Panc1 (cell line): ENCODE data around the gene OR3A3. TPM values are rescaled to one million over a fixed set of nuclear protein-coding genes. Genes with fewer than 3 reads are reported as not detected.
"Not testable (repeated sequence)": the region's sequence is repeated elsewhere in the genome, so short reads cannot be mapped to it uniquely, and the experiment has no call there.

Experiments used
- ATAC-seq: fragments of 200-7000 bp; cut with Tn5 transposase; 2 replicates; pipeline ENCODE4 v1.9.1; 2020; ENCODE audit warnings: mild to moderate bottlenecking, moderate library complexity
- Bru-seq: library from RNA; stranded (reverse); fragments of 400-500 nt; gene quantifications from one replicate; lab custom pipeline; 2021; lab: Mats Ljungman, UMichigan
- BruChase-seq, 2 experiments: library from RNA; stranded (reverse); fragments of 400-500 nt; gene quantifications; one replicate each; lab custom pipeline; 2021; lab: Mats Ljungman, UMichigan
- BruUV-seq: library from RNA; stranded (reverse); fragments of 400-500 nt; replicated peaks from 2 replicates; lab custom pipeline; 2021; lab: Mats Ljungman, UMichigan
- CTCF ChIA-PET: fragments of 300-600 bp; sonication (Branson Sonifier 250); formaldehyde crosslinking; loops from one replicate; lab custom pipeline; 2022; ENCODE audit warnings: antibody characterized with exemption; lab: Charles Lee
- POLR2A ChIA-PET: fragments of 300-600 bp; sonication (Branson Sonifier 250); formaldehyde crosslinking; loops from one replicate; lab custom pipeline; 2022; ENCODE audit warnings: antibody characterized with exemption; lab: Charles Lee
- DNase-seq: peaks from one replicate; pipeline ENCODE4 v3.0.0-alpha.2; 2010; ENCODE audit warnings: low read depth, low spot score
- H3K27ac ChIP-seq: 2 replicates; pipeline ENCODE4 v1.5.1; 2011; ENCODE audit warnings: mild to moderate bottlenecking, low read length, inconsistent platforms
- H3K27me3 ChIP-seq: fragments of 200-500 bp; sonication (Bioruptor generic); 2 replicates; pipeline ENCODE4 v1.6.0; 2014; ENCODE audit warnings: low read length, inconsistent platforms; ENCODE audit not compliant: control insufficient read depth, insufficient read depth
- H3K36me3 ChIP-seq: fragments of 200-500 bp; sonication (Bioruptor generic); 2 replicates; pipeline ENCODE4 v1.5.1; 2014; ENCODE audit warnings: inconsistent platforms, mild to moderate bottlenecking, low read length, moderate library complexity; ENCODE audit not compliant: control insufficient read depth, insufficient read depth
- H3K4me1 ChIP-seq: 2 replicates; pipeline ENCODE4 v1.5.1; 2011; ENCODE audit warnings: inconsistent platforms, mild to moderate bottlenecking, low read length, moderate library complexity; ENCODE audit not compliant: control insufficient read depth, insufficient read depth
- H3K4me3 ChIP-seq, 2 experiments: 2 replicates each; pipeline ENCODE4 v1.5.1; 2011 to 2012; ENCODE audit warnings: low read depth in 2 of 2, low read length in 2 of 2, mild to moderate bottlenecking in 2 of 2, inconsistent platforms in 1 of 2, moderate library complexity in 1 of 2
- H3K9me3 ChIP-seq: fragments of 200-500 bp; sonication (Bioruptor generic); 2 replicates; pipeline ENCODE4 v1.5.1; 2014; ENCODE audit warnings: low read depth, mild to moderate bottlenecking, inconsistent platforms, low read length, moderate library complexity; ENCODE audit not compliant: control insufficient read depth, insufficient read depth
- POLR2AphosphoS5 ChIP-seq: IDR thresholded peaks from 2 replicates; pipeline ENCODE4 v1.6.1; 2012; ENCODE audit warnings: mild to moderate bottlenecking, low read depth, low read length, moderate library complexity
- SIN3A ChIP-seq: IDR thresholded peaks from 2 replicates; pipeline ENCODE4 v1.6.1; 2012; ENCODE audit warnings: low read depth, mild to moderate bottlenecking, low read length, moderate library complexity, borderline replicate concordance; ENCODE audit not compliant: insufficient read depth
- TCF7L2 ChIP-seq: IDR thresholded peaks from 2 replicates; pipeline ENCODE4 v1.6.1; 2011; ENCODE audit warnings: mild to moderate bottlenecking, low read depth, low read length, inconsistent platforms
- in situ Hi-C: cut with HindIII; loops from 2 replicates; pipeline ENCODE4 v1.10.0; 2016; ENCODE audit warnings: low sequenced_read_pairs, low pct_unique_long_range_greater_than_20kb
- intact Hi-C: fragments of 100-400 bp; cut with micrococcal nuclease; formaldehyde crosslinking; loops from one replicate; pipeline ENCODE4 v1.10.0; 2022; ENCODE audit not compliant: unreplicated experiment
- long read RNA-seq: library from polyadenylated mRNA; unstranded; transcript quantifications from one replicate; pipeline ENCODE4 v2.0.0, GENCODE V29; 2021; ENCODE audit not compliant: unreplicated experiment
- polyA plus RNA-seq: library from polyadenylated mRNA; unstranded; fragments of >200 nt; gene quantifications from one replicate; pipeline ENCODE4 v1.2.1, GENCODE V29; 2012; ENCODE audit warnings: missing spikeins; ENCODE audit not compliant: insufficient read length
- total RNA-seq: library from RNA; stranded (reverse); gene quantifications from one replicate; pipeline ENCODE4 v1.2.1, GENCODE V29; 2021; ENCODE audit not compliant: unreplicated experiment
- TF ChIP-seq, protein P1 (sequence below), 2 experiments: IDR thresholded peaks; 2 replicates each; pipeline ENCODE4 v1.6.1; 2011 to 2012; ENCODE audit warnings: low read depth in 2 of 2, control low read depth in 1 of 2, low read length in 1 of 2, mild to moderate bottlenecking in 1 of 2, moderate library complexity in 1 of 2; ENCODE audit not compliant: insufficient read depth in 1 of 2
- TF ChIP-seq, protein P2 (sequence below): fragments of 450-650 bp; IDR thresholded peaks from 2 replicates; pipeline ENCODE4 v1.5.1; 2017; ENCODE audit warnings: mild to moderate bottlenecking

OR3A3 gene
- total RNA-seq: not detected
- not detected for polyA plus RNA-seq
- Bru-seq, nascent RNA: not detected
- not detected for BruChase-seq, experiment 1, labeled RNA remaining after a 2-hour chase
- not detected for BruChase-seq, experiment 2, labeled RNA remaining after a 6-hour chase
- long read RNA-seq: 0 reads

DNA sequence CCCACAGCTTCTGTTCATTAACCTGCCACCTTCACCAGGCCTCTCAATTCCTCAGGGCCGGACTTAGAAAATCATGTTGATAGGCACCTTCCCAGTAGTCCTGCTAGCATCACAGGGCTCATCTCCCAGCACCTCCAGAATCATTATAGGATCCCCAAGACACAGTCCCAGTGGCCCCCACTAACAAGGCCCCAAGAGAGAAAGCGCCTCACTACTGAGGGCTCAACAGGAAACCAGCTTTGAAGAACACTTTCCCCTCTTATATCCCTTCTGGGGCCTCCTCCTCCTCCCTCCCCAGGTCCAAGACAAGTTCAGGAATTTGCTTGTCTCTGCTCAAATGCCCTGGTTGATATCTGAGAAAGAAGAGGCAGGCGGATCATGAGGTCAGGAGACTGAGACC lies at the start of gene OR3A3:
Gene OR3A3 (plus strand): TSS at position 301 of the 400 bp plus-strand sequence.
- intact Hi-C loops (no loop called here), in situ Hi-C loops (no loop called here)
- CTCF ChIA-PET: no interaction called here
- Histone ChIP-seq H3K27me3 (no peaks in the 10 kb centered on the region), H3K4me1 (no peaks in the 10 kb centered on the region), H3K27ac (no peak within 1 kb of the TSS), H3K9me3 (no peaks in the 10 kb centered on the region), H3K36me3 (no peaks in the 10 kb centered on the region), H3K4me3 (no peak within 1 kb of the TSS)
- TF ChIP-seq, protein P1, sequence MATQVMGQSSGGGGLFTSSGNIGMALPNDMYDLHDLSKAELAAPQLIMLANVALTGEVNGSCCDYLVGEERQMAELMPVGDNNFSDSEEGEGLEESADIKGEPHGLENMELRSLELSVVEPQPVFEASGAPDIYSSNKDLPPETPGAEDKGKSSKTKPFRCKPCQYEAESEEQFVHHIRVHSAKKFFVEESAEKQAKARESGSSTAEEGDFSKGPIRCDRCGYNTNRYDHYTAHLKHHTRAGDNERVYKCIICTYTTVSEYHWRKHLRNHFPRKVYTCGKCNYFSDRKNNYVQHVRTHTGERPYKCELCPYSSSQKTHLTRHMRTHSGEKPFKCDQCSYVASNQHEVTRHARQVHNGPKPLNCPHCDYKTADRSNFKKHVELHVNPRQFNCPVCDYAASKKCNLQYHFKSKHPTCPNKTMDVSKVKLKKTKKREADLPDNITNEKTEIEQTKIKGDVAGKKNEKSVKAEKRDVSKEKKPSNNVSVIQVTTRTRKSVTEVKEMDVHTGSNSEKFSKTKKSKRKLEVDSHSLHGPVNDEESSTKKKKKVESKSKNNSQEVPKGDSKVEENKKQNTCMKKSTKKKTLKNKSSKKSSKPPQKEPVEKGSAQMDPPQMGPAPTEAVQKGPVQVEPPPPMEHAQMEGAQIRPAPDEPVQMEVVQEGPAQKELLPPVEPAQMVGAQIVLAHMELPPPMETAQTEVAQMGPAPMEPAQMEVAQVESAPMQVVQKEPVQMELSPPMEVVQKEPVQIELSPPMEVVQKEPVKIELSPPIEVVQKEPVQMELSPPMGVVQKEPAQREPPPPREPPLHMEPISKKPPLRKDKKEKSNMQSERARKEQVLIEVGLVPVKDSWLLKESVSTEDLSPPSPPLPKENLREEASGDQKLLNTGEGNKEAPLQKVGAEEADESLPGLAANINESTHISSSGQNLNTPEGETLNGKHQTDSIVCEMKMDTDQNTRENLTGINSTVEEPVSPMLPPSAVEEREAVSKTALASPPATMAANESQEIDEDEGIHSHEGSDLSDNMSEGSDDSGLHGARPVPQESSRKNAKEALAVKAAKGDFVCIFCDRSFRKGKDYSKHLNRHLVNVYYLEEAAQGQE (IDR thresholded peaks at IDR 0.05; ENCODE audit: insufficient read depth in 1 of 2, low read depth in 2 of 2, low read length in 1 of 2): no peak
- TF ChIP-seq POLR2AphosphoS5: no peak
- no peak for TF ChIP-seq TCF7L2
- TF ChIP-seq SIN3A: no peak
- TF ChIP-seq, protein P2, sequence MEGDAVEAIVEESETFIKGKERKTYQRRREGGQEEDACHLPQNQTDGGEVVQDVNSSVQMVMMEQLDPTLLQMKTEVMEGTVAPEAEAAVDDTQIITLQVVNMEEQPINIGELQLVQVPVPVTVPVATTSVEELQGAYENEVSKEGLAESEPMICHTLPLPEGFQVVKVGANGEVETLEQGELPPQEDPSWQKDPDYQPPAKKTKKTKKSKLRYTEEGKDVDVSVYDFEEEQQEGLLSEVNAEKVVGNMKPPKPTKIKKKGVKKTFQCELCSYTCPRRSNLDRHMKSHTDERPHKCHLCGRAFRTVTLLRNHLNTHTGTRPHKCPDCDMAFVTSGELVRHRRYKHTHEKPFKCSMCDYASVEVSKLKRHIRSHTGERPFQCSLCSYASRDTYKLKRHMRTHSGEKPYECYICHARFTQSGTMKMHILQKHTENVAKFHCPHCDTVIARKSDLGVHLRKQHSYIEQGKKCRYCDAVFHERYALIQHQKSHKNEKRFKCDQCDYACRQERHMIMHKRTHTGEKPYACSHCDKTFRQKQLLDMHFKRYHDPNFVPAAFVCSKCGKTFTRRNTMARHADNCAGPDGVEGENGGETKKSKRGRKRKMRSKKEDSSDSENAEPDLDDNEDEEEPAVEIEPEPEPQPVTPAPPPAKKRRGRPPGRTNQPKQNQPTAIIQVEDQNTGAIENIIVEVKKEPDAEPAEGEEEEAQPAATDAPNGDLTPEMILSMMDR: no peak
- DNase-seq: no peak
- no TSS peak for BruUV-seq
- no peak for ATAC-seq
- POLR2A ChIA-PET: interaction anchor here (0.6 kb wide), 1 partner anchor 166 kb away, joined by 3 read pairs; no protein-coding TSS in a partner anchor

DNA sequence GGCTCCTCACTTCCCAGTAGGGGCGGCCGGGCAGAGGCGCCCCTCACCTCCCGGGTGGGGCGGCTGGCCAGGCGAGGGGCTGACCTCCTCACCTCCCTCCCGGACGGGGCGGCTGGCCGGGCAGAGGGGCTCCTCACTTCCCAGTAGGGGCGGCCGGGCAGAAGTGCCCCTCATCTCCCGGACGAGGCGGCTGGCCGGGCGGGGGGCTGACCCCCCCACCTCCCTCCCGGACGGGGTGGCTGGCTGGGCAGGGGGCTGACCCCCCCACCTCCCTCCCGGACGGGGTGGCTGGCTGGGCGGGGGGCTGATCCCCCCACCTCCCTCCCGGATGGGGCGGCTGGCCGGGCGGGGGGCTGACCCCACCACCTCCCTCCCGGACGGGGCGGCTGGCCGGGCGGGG lies 40.0 kb upstream of the OR3A3 start:
- H3K27ac ChIP-seq, H3K4me1 ChIP-seq, DNase-seq, H3K9me3 ChIP-seq, POLR2A ChIA-PET, in situ Hi-C loops, H3K4me3 ChIP-seq, H3K27me3 ChIP-seq, H3K36me3 ChIP-seq, ATAC-seq, BruUV-seq, CTCF ChIA-PET, intact Hi-C loops: not testable (repeated sequence)

DNA sequence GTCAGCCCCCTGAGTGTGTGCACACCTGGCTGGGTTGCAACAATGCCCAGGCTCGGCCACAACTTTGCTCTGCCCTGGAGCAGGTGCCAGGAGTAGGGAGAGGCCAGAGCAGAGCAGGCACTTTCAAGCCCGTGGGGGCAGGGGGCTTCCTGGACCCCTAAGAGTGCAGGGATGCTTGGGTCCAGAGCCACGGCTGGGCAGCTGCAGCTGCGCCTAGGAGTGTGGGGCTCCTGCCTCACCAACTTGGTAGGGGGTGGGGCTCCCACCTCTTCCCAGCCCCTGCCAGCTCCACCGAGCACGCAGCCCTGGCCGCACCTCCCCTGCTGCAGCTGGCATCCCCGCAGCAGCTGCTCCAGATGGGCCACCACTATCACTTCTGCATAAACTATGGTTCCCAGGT lies 32.8 kb upstream of the OR3A3 start:
- Histone ChIP-seq H3K4me3 (no peak overlapping the region), H3K27ac (no peak overlapping the region), H3K9me3 (no peaks in the 10 kb centered on the region), H3K4me1 (no peaks in the 10 kb centered on the region), H3K36me3 (no peaks in the 10 kb centered on the region), H3K27me3 (peaks cover 9% of the 10 kb centered on the region)
- TF ChIP-seq TCF7L2 (no peak), POLR2AphosphoS5 (no peak), SIN3A (no peak)
- TF ChIP-seq, protein P2: no peak
- TF ChIP-seq, protein P1 (IDR thresholded peaks at IDR 0.05; ENCODE audit: insufficient read depth in 1 of 2, low read depth in 2 of 2, low read length in 1 of 2): no peak
- ATAC-seq (no peak), DNase-seq (no peak)
- in situ Hi-C loops: no loop called here
- ChIA-PET CTCF (no interaction called here), POLR2A (no interaction called here)
- BruUV-seq: no TSS peak
- intact Hi-C loops: no loop called here
